ENCODE data around the gene DPYSL3. TPM values are rescaled to one million over a fixed set of nuclear protein-coding genes. Genes with fewer than 3 reads are reported as not detected.

Gene DPYSL3
- total RNA-seq, 4 donors from 2014 or later: 121 to 213 (median 168) TPM

DNA sequence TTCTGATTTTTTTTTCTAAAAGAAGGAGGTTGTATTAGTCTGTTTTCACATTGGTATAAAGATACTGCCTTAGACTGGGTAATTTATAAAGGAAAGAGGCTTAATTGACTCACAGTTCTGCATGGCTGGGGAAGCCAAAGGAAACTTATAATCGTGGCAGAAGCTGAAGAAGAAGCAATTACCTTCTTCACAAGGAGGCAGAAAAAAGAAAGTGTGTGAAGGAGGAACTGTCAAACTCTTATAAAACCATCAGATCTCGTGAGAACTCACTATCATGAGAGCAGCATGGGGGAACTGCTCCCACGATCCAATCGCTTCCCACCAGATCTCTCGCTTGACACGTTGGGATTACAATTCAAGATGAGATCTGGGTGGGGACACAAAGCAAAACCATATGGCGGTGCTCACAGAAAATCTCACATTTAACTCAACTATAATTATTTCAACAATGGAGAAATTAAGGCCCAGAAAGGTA, 27.1 kb downstream of the DPYSL3 start:
- Histone ChIP-seq H3K36me3 (no peaks in the 10 kb centered on the region), H3K4me1 (peaks cover 0 to 17% of the 10 kb centered on the region in 2 donors), H3K27ac (peak overlapping the region; percentile 37 to 71), H3K4me3 (no peak overlapping the region), H3K9me3 (no peaks in the 10 kb centered on the region), H3K27me3 (no peaks in the 10 kb centered on the region)
- DNase-seq: no peak
- intact Hi-C loops (cut with DNase I; ENCODE audit: low total_unique reads): no loop called here
- TF ChIP-seq POLR2A (IDR thresholded peaks at IDR 0.05): no peak
- TF ChIP-seq, protein P1, sequence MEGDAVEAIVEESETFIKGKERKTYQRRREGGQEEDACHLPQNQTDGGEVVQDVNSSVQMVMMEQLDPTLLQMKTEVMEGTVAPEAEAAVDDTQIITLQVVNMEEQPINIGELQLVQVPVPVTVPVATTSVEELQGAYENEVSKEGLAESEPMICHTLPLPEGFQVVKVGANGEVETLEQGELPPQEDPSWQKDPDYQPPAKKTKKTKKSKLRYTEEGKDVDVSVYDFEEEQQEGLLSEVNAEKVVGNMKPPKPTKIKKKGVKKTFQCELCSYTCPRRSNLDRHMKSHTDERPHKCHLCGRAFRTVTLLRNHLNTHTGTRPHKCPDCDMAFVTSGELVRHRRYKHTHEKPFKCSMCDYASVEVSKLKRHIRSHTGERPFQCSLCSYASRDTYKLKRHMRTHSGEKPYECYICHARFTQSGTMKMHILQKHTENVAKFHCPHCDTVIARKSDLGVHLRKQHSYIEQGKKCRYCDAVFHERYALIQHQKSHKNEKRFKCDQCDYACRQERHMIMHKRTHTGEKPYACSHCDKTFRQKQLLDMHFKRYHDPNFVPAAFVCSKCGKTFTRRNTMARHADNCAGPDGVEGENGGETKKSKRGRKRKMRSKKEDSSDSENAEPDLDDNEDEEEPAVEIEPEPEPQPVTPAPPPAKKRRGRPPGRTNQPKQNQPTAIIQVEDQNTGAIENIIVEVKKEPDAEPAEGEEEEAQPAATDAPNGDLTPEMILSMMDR (IDR thresholded peaks at IDR 0.05): no peak

DNA sequence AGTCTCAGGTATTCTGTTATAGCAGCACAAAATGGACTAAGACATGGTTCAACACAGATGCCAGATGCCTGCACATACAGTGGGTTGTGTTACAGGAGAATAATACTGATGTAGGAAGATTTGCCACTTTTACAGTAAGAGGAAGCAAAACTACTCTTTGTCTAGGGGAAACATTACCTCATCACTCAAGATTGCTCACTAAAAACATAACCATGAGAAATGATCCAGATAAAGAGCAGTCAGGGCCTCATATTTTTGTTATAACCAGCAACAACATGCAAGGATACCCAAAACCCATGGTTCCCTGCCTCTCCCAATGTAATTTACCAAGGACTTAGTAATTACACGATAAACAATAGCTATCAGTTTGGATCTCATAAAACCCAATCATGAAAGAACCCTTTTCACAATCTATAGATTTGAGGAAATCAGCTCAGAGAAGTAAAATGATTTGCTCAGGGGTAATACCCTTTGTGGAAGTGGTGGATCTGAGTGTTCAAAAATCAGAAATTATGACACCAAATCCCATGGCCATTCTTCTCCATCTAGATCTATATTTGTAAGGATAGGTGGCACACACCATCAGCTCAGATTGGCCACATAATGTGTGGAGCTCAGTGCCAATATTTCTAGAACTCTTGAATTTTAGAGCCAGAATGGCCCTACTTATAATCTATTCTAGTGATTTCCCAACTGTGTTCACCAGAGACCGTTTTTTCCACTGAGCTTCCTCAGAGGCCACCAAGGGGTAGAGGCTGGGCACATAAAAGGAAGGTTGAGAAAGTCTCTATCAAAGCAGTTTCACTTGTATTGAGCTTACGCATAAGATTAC, 27.8 kb downstream of the DPYSL3 start:
- no peaks in the 10 kb centered on the region for H3K27me3 ChIP-seq
- no peaks in the 10 kb centered on the region for H3K36me3 ChIP-seq
- no peak for DNase-seq
- intact Hi-C loops (cut with DNase I; ENCODE audit: low total_unique reads): no loop called here
- H3K4me3 ChIP-seq: no peak overlapping the region
- no peak for TF ChIP-seq POLR2A (IDR thresholded peaks at IDR 0.05)
- TF ChIP-seq, protein P1 (IDR thresholded peaks at IDR 0.05): no peak
- H3K9me3 ChIP-seq: no peaks in the 10 kb centered on the region
- H3K4me1 ChIP-seq: peaks cover 0 to 17% of the 10 kb centered on the region in 2 donors
- peak overlapping the region; percentile 37 to 71 for H3K27ac ChIP-seq

DNA sequence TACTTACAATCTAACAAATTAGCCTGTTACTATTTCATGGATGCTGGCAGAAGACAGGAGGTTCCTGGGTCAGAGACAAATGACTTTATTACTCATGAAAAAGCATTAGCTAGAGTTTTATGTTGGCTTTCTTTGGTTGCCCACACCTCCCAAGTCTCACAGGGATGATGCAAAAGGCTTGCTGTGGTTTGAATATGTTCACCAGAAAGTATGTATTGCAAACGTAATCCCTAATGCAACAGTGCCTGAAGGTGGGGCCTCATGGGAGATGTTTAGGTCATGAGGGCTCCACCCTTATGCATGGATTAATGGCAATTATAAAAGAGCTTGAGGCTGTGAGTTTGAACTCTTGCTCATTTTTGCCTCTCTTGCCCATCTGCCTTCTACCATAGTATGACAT, 28.5 kb downstream of the DPYSL3 start:
- TF ChIP-seq, protein P1 (IDR thresholded peaks at IDR 0.05): no peak
- no peak for TF ChIP-seq POLR2A (IDR thresholded peaks at IDR 0.05)
- DNase-seq: no peak
- intact Hi-C loops (cut with DNase I; ENCODE audit: low total_unique reads): no loop called here
- Histone ChIP-seq H3K4me3 (no peak overlapping the region), H3K36me3 (no peaks in the 10 kb centered on the region), H3K27me3 (no peaks in the 10 kb centered on the region), H3K27ac (peak overlapping the region in 1 of 2 donors; percentile 71), H3K9me3 (no peaks in the 10 kb centered on the region), H3K4me1 (peaks cover 0 to 17% of the 10 kb centered on the region in 2 donors)

DNA sequence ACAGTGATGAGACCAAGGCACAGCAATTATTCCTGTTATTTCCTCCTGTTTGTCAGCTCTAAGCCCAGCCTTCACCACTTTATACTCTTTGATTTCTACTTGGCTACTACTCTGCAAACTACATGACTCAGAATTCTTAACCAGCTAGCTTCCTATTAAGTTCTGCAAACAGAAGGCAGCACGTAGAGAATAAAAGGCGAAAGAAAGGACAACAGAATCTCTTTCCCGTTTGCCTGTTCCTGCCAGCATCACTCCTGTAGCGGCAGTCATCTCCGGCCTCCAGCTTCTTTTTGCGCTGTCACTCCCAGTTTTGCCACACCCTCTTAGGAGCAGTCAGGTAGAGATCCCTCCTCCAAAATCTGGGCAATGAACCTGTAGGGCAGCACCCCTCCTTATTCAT, 29.9 kb downstream of the DPYSL3 start:
- no peak overlapping the region for H3K4me3 ChIP-seq
- H3K27me3 ChIP-seq: no peaks in the 10 kb centered on the region
- no peaks in the 10 kb centered on the region for H3K9me3 ChIP-seq
- no peaks in the 10 kb centered on the region for H3K36me3 ChIP-seq
- DNase-seq: no peak
- intact Hi-C loops (cut with DNase I; ENCODE audit: low total_unique reads): no loop called here
- no peak for TF ChIP-seq POLR2A (IDR thresholded peaks at IDR 0.05)
- TF ChIP-seq, protein P1 (IDR thresholded peaks at IDR 0.05): no peak
- H3K27ac ChIP-seq: no peak overlapping the region
- H3K4me1 ChIP-seq: peaks cover 0 to 17% of the 10 kb centered on the region in 2 donors

DNA sequence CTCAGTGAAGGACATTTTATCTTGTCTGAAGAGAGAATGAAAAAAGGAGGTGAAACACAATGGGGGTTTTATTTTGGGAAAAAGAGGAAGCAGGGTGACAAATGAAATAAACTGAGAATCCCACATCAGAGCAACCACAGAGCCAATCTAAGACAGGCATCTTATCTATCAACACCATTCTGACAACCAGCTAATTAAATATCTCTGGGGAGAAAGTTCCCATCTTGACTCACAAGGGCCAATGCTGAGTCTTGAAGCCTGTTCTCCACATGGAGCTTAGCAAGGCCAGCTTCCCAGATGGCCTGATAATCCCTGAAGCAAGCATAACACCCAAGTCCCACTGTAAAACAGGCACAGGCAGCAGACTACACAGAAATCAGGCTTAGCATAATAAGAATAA, 30.4 kb downstream of the DPYSL3 start:
- H3K4me1 ChIP-seq: peaks cover 0 to 17% of the 10 kb centered on the region in 2 donors
- intact Hi-C loops (cut with DNase I; ENCODE audit: low total_unique reads): no loop called here

More for the DNA sequence above, 30.4 kb downstream of the DPYSL3 start:
- no peaks in the 10 kb centered on the region for H3K27me3 ChIP-seq
- DNase-seq: no peak
- H3K36me3 ChIP-seq: no peaks in the 10 kb centered on the region
- H3K27ac ChIP-seq: no peak overlapping the region
- H3K9me3 ChIP-seq: no peaks in the 10 kb centered on the region
- H3K4me3 ChIP-seq: no peak overlapping the region
- TF ChIP-seq, protein P1 (IDR thresholded peaks at IDR 0.05): no peak
- TF ChIP-seq POLR2A (IDR thresholded peaks at IDR 0.05): no peak
